Hypothalamus (tissue), 51 donors: ENCODE measurements around the gene GALNT15.

Experiments used
- DNase-seq, 51 donors: peaks; one replicate each; lab custom pipeline; 2025; lab: John Stamatoyannopoulos, UW

Gene GALNT15

DNA sequence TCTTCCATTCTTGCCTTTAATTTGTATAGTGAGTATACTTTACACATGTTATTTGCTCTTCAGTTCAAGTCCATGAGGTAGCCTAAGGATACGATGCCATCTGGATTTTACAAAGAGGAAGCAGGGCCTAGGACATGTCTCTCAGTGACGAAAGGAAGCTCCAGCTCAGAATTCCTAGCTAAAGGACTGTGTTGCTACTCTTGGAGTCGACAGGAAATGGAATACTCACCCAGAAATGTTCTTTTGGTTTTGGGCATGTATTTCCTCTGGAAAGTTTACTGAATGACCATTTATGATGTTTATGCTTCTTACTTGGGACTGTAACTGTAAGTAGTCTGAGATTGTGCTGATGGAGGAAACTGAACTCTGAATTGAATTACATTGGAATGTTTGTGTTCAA, 103.0 kb downstream of the GALNT15 start:
- no peak for DNase-seq

DNA sequence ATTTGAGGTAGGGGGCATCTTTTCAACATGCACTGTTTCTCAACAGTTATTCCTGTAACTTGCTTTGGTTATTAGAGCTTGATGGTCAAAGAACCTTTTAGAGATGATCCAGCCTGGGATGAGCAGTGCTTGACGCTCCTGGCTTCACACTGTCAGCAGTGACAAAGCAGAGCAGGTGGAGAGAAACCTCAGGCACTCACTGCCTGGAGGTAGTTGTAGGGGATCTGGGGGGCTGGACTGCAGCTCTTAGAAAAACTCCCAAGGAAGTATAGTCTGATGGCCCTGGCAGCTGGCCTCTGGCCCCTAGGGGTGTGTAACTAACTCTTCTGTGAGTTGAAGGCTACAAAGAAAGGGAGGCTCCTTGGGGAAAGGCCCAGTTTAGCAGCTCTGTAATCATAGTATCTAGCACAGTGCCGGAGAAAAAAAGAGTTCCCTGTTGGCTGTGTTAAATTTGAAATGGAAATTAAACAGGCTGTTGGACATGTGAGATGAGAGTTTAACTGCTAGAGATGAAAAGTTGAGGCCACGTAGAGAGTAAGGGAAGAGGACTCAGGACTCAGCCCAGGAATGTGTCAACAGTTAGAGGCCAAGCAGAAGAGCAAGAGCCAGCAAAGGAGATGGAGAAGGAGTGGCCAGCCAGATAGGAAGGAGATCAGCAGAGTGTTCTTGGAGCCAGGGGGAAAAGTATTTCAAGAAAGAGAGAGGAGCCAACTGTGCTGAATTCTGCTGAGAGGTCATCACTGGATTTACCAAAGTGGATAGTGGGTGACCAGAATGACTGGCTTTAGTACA, 104.7 kb downstream of the GALNT15 start:
- DNase-seq = no peak

DNA sequence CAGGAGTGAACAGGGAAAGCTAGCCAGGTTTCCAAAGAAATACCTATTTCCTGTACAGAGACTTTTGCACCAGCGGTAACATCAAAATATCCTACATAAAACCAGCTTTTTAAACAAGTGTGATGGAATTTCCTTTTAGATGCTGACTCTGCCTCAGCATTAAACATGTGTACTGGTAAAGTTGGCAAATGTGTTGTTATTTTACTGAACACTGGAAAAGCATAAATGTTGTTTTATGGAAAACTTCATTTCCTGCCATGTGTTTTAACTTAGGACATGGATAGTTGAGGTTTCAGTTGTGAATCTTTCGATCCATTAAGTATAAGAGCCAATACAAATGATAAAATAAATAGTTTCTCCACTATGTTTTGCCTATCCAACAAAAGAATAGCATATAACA, 106.2 kb downstream of the GALNT15 start:
- DNase-seq = no peak
